K562 (cell line): Measurements from ENCODE around the gene BRME1. TPM values are rescaled to one million over a fixed set of nuclear protein-coding genes. Genes with fewer than 3 reads are reported as not detected.
A peak's percentile ranks its signal among the peaks of the same experiment; 100 is the strongest.

Source experiments
- ATAC-seq: fragments of 200-7000 bp; cut with Tn5 transposase; 3 replicates; pipeline ENCODE4 v1.9.1; 2020; ENCODE audit warnings: moderate library complexity
- BruUV-seq: library from RNA; stranded (reverse); fragments of 400-500 nt; replicated peaks from 2 replicates; lab custom pipeline; 2021; lab: Mats Ljungman, UMichigan
- CTCF ChIA-PET: fragments of 300-600 bp; formaldehyde crosslinking; extraction: SDS; loops from one replicate; lab custom pipeline; 2021; ENCODE audit warnings: low intra/inter-chr PET ratio; lab: Yijun Ruan, JAX
- POLR2A ChIA-PET: fragments of 300-600, 350-650 bp; sonication (Branson Sonifier 250); formaldehyde crosslinking; extraction: SDS; loops from one replicate; lab custom pipeline; 2021; ENCODE audit warnings: antibody characterized with exemption, inconsistent platforms; lab: Yijun Ruan, JAX
- DNase-seq, 4 experiments: peaks; one replicate each; pipeline versions ENCODE4 v3.0.0 to v3.0.0-alpha.2; 2011 to 2018; ENCODE audit warnings: low spot score in 3 of 4, mixed read lengths in 3 of 4; ENCODE audit errors: extremely low read depth in 1 of 4
- FAIRE-seq: peaks from 2 replicates; lab custom pipeline; 2011; peaks lifted over from hg19 to GRCh38; lab: Jason Lieb, UNC
- H2AFZ ChIP-seq: 2 replicates; pipeline ENCODE4 v1.6.0; 2011; ENCODE audit warnings: low read depth, low read length, control low read depth, inconsistent platforms
- H3K27ac ChIP-seq: fragments of 200-600 bp; 3 replicates; pipeline ENCODE4 v1.8.0; 2011; ENCODE audit warnings: low read depth, mild to moderate bottlenecking, control low read depth, inconsistent platforms, low read length, moderate library complexity, mixed read lengths; ENCODE audit errors: extremely low read depth
- H3K27me3 ChIP-seq, 2 experiments: fragments of 300-600 bp in 1 of 2; 2 replicates in 1 of 2; 3 replicates in 1 of 2; pipeline versions ENCODE4 v1.6.0 to v1.8.0; 2011; ENCODE audit warnings: inconsistent platforms in 2 of 2, low read length in 2 of 2, mild to moderate bottlenecking in 1 of 2, mixed read lengths in 1 of 2, moderate library complexity in 1 of 2; ENCODE audit not compliant: control insufficient read depth in 2 of 2, insufficient read depth in 2 of 2
- H3K36me3 ChIP-seq: fragments of 300-600 bp; 3 replicates; pipeline ENCODE4 v1.8.0; 2011; ENCODE audit warnings: mild to moderate bottlenecking, low read length, inconsistent platforms; ENCODE audit not compliant: control insufficient read depth, insufficient read depth
- H3K4me1 ChIP-seq, 2 experiments: fragments of 200-600 bp in 1 of 2; replicated peaks in 1 of 2; 2 replicates in 1 of 2; 3 replicates in 1 of 2; pipeline versions ENCODE4 v1.5.1 to v1.8.0; 2011; ENCODE audit warnings: inconsistent platforms in 2 of 2, low read length in 2 of 2, mild to moderate bottlenecking in 1 of 2, mixed read lengths in 1 of 2, moderate library complexity in 1 of 2; ENCODE audit not compliant: control insufficient read depth in 2 of 2, insufficient read depth in 2 of 2
- H3K4me2 ChIP-seq: 2 replicates; pipeline ENCODE4 v1.6.1; 2011; ENCODE audit warnings: low read length, control low read depth, inconsistent platforms, mixed read lengths; ENCODE audit not compliant: insufficient read depth
- H3K4me3 ChIP-seq: fragments of 200-600 bp; sonication (generic), shearing (Covaris generic); 2 replicates; pipeline ENCODE4 v1.5.1; 2016; ENCODE audit warnings: control low read depth, inconsistent platforms
- H3K79me2 ChIP-seq: fragments of 200-600 bp; 3 replicates; pipeline ENCODE4 v1.8.0; 2011; ENCODE audit warnings: low read length, inconsistent platforms; ENCODE audit not compliant: control insufficient read depth, insufficient read depth
- H3K9ac ChIP-seq, 2 experiments: 2 replicates each; pipeline versions ENCODE4 v1.6.0 to v1.6.1; 2011; ENCODE audit warnings: low read depth in 2 of 2, low read length in 2 of 2, control low read depth in 1 of 2, inconsistent platforms in 1 of 2, mild to moderate bottlenecking in 1 of 2, mixed read lengths in 1 of 2; ENCODE audit not compliant: insufficient read depth in 1 of 2
- H3K9me1 ChIP-seq: one replicate; pipeline ENCODE4 v1.6.0; 2011; ENCODE audit warnings: inconsistent platforms, mild to moderate bottlenecking, low read length, moderate library complexity; ENCODE audit not compliant: control insufficient read depth, insufficient read depth
- H3K9me3 ChIP-seq: replicated peaks from 2 replicates; pipeline ENCODE4 v1.5.1; 2011; ENCODE audit warnings: low read depth, low read length, inconsistent platforms; ENCODE audit not compliant: control insufficient read depth, insufficient read depth
- H4K20me1 ChIP-seq: replicated peaks from 2 replicates; pipeline ENCODE4 v1.6.1; 2011; ENCODE audit warnings: low read length, inconsistent platforms, mixed read lengths; ENCODE audit not compliant: control insufficient read depth, insufficient read depth
- CSDE1 ChIP-seq, 2 experiments: fragments of 450-650 bp; IDR thresholded peaks; 2 replicates each; pipeline ENCODE4 v1.6.1; 2016; ENCODE audit warnings: mild to moderate bottlenecking in 1 of 2
- ELK3 ChIP-seq: fragments of 450-650 bp; formaldehyde crosslinking; IDR thresholded peaks from 2 replicates; pipeline ENCODE4 v1.4.0; 2020; ENCODE audit warnings: mild to moderate bottlenecking
- NEUROD1 ChIP-seq: fragments of 150-350 bp; IDR thresholded peaks from 2 replicates; pipeline ENCODE4 v1.6.1; 2014; ENCODE audit warnings: borderline replicate concordance, low read length, low read depth; ENCODE audit not compliant: partially characterized antibody
- ZBTB26 ChIP-seq: fragments of 450-650 bp; formaldehyde crosslinking; IDR thresholded peaks from 2 replicates; pipeline ENCODE4 v1.4.0; 2022; ENCODE audit warnings: missing genetic modification characterization
- ZNF444 ChIP-seq: fragments of 250-450 bp; sonication (Bioruptor Pico); IDR thresholded peaks from 2 replicates; pipeline ENCODE4 v1.4.0; 2020; ENCODE audit warnings: mild to moderate bottlenecking, moderate library complexity
- WGBS: fragments of 100-300 bp; shearing (Covaris generic); methylation state at CpG from one replicate; pipeline ENCODE4 v1.1.6; 2016; ENCODE audit warnings: low coverage, mixed read lengths; ENCODE audit not compliant: insufficient coverage; ENCODE audit errors: missing lambda C conversion rate; 5-methylcytosine and 5-hydroxymethylcytosine counted together
- in situ Hi-C: fragments of 300-500 bp; cut with MboI; formaldehyde crosslinking; loops from 4 replicates; pipeline ENCODE4 v1.15.0; 2018; ENCODE audit warnings: inconsistent platforms, mixed read lengths
- intact Hi-C: fragments of 100-400 bp; cut with micrococcal nuclease; formaldehyde crosslinking; loops from 2 replicates; pipeline ENCODE4 v1.14.2; 2022
- polyA plus RNA-seq, 8 experiments: library from polyadenylated mRNA; depleted of rRNA in 4 of 8; stranded (reverse) in 5 of 8; unstranded in 3 of 8; fragments of >200 nt; fragmentation: Nextera tagmentation in 2 of 8; fragmentation: Illumina TruSeq in 1 of 8; extraction: Ambion mirVana in 2 of 8; extraction: Trizol in 1 of 8; gene quantifications; 2 replicates each; pipeline versions ENCODE4 v1.2.1 to v1.2.3, GENCODE V29; 2011 to 2014; ENCODE audit warnings: inconsistent platforms in 1 of 8, missing spikeins in 1 of 8
- total RNA-seq, 7 experiments: library from RNA; depleted of rRNA in 6 of 7; stranded (reverse); fragments of >200 nt in 6 of 7; fragmentation: Illumina TruSeq in 2 of 7; extraction: Trizol in 2 of 7; gene quantifications; 2 replicates each; pipeline versions ENCODE4 v1.2.1 to v1.2.3, GENCODE V29; 2011 to 2021; ENCODE audit warnings: low replicate concordance in 1 of 7
- TF ChIP-seq, protein P1 (sequence below), 2 experiments: fragments of 450-650 bp; IDR thresholded peaks; 2 replicates each; pipeline ENCODE4 v1.6.1; 2018; ENCODE audit warnings: mild to moderate bottlenecking in 2 of 2, low read depth in 1 of 2; ENCODE audit not compliant: partially characterized antibody in 2 of 2

The BRME1 gene
- total and polyA plus RNA-seq, 9 of the 15 experiments (the other 6 are each of a cell fraction or from before 2014, with no cell fraction given), result 0.75 to 6.1 (median 3.6) TPM

- Histone ChIP-seq H3K36me3 (peaks cover 5% of the 10 kb centered on the region; the same call in 1 of the 3 replicates), H4K20me1 (0 out of 2 replicates have a peak, but pooled peaks cover 4% of the 10 kb centered on the region), H3K9me1 (no peaks in the 10 kb centered on the region), H3K79me2 (no peaks in the 10 kb centered on the region), H3K4me3 (no peak overlapping the region), H3K9ac (peak overlapping the region in 1 of 2 experiments; percentile 54; a peak in 2 of 4 replicates), H3K4me2 (no peak overlapping the region), H3K9me3 (no peaks in the 10 kb centered on the region), H2AFZ (no peak overlapping the region), H3K27me3 (peaks cover 0 to 3% of the 10 kb centered on the region in 2 experiments; a peak in 2 of 5 replicates), H3K27ac (no peak overlapping the region), H3K4me1 (peaks cover 0 to 49% of the 10 kb centered on the region in 2 experiments; a peak in 4 of 5 replicates)
- ChIA-PET POLR2A (interaction anchor here (0.6 to 1.1 kb wide), 2 partner anchors 18 to 379 kb away, joined by 3 to 9 read pairs; no protein-coding TSS in a partner anchor), CTCF (no interaction called here)
- intact Hi-C loops (no loop called here), in situ Hi-C loops (no loop called here)
- WGBS, result 39% methylated on average over 16 of the region's 22 CpGs
- BruUV-seq, result no TSS peak
- no peak for FAIRE-seq
- DNase-seq, result peak; percentile 49 to 64 (median 58)
- ATAC-seq, result peak; percentile 34; the same call in 1 of the 3 replicates
- TF ChIP-seq, protein P1, sequence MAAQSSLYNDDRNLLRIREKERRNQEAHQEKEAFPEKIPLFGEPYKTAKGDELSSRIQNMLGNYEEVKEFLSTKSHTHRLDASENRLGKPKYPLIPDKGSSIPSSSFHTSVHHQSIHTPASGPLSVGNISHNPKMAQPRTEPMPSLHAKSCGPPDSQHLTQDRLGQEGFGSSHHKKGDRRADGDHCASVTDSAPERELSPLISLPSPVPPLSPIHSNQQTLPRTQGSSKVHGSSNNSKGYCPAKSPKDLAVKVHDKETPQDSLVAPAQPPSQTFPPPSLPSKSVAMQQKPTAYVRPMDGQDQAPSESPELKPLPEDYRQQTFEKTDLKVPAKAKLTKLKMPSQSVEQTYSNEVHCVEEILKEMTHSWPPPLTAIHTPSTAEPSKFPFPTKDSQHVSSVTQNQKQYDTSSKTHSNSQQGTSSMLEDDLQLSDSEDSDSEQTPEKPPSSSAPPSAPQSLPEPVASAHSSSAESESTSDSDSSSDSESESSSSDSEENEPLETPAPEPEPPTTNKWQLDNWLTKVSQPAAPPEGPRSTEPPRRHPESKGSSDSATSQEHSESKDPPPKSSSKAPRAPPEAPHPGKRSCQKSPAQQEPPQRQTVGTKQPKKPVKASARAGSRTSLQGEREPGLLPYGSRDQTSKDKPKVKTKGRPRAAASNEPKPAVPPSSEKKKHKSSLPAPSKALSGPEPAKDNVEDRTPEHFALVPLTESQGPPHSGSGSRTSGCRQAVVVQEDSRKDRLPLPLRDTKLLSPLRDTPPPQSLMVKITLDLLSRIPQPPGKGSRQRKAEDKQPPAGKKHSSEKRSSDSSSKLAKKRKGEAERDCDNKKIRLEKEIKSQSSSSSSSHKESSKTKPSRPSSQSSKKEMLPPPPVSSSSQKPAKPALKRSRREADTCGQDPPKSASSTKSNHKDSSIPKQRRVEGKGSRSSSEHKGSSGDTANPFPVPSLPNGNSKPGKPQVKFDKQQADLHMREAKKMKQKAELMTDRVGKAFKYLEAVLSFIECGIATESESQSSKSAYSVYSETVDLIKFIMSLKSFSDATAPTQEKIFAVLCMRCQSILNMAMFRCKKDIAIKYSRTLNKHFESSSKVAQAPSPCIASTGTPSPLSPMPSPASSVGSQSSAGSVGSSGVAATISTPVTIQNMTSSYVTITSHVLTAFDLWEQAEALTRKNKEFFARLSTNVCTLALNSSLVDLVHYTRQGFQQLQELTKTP (IDR thresholded peaks at IDR 0.05; ENCODE audit: low read depth in 1 of 2, partially characterized antibody in 2 of 2), result peak in 1 of 2 experiments; percentile 59
- TF ChIP-seq ELK3 (CRISPR knock-in tag) (no peak), ZBTB26 (CRISPR knock-in tag) (no peak), CSDE1 (IDR thresholded peaks at IDR 0.05) (no peak), NEUROD1 (no peak), ZNF444 (CRISPR knock-in tag) (peak; percentile 76)
Observed at GRCh38 chr19:13935765-13936510, 30.0 kb upstream of the BRME1 start.
